NCI-H82 treated with DMSO at 0.1 percent for 48 hours (cell line): ENCODE data around the gene UMODL1.
"Not testable (repeated sequence)": the region's sequence is repeated elsewhere in the genome, so short reads cannot be mapped to it uniquely, and the experiment has no call there.

Experiments
- DNase-seq: peaks from one replicate; lab custom pipeline; 2025; ENCODE audit not compliant: unreplicated experiment; lab: John Stamatoyannopoulos, UW

Gene UMODL1

DNA sequence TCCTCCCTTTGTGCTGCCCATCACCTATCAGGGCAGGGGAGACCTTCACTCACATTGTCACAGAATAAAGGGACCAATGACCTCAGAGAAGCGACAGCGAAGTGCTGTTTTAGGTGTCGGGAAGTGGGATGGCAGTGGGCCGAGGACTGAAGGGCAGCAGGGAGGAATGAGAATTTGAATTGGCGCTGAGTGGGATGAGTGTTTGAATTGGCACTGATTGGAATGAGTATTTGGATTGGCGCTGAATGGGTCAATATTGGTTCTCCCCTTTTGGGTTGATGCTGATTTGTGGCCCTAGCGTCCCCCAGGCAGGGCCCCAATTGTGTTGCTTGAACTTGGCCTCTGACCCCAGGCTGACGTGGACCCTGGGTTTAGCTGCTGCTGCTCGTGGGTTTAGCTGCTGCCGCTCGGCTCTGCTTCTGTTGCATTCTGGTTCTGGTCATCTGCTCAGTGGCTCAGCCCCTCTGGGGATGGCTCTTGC is 12.4 kb upstream of the UMODL1 start:
- no peak for DNase-seq

DNA sequence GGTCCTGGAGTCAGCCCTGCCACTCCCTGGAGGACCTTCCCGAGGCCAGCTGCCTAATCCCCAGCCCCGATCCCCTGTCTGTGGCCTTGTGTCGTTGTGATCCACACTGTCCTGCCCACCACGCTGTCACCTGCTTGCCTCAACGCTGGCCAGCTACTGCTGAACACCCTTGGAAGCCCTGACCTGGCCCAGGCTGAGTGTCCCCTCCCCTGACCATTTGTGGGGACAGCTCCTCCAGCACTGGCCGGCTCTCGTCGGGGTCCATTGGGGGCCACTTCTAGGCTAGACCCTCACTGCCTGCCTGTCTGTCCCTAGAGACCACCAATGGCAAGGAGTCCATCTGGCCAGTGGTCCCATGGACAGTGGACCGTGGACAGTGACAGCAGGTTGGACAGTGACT is 12.0 kb upstream of the UMODL1 start:
- no peak for DNase-seq

DNA sequence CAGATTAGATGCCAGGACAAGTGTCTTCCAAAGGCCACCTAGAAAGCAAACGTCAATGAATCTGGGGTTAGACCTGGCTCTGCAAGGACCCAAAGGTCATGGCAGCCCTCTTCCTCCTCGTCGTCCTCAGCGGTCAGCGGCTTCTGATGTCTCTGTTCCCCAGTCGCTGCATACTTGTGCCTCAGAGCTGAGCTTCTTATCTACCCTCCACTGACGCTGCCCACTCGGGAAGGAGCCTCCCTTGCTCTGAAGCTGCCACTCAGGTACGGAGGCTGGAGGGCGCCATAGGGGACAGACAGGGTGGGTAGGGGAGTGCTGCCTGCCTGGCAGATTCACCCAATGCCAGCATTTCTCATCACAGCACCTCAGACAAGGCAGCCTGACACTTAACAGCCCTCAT is 11.4 kb upstream of the UMODL1 start:
- DNase-seq = no peak

- DNase-seq = no peak
These were observed 11.0 kb upstream of the UMODL1 start for GRCh38 chr21:42060166-42060565.

DNA sequence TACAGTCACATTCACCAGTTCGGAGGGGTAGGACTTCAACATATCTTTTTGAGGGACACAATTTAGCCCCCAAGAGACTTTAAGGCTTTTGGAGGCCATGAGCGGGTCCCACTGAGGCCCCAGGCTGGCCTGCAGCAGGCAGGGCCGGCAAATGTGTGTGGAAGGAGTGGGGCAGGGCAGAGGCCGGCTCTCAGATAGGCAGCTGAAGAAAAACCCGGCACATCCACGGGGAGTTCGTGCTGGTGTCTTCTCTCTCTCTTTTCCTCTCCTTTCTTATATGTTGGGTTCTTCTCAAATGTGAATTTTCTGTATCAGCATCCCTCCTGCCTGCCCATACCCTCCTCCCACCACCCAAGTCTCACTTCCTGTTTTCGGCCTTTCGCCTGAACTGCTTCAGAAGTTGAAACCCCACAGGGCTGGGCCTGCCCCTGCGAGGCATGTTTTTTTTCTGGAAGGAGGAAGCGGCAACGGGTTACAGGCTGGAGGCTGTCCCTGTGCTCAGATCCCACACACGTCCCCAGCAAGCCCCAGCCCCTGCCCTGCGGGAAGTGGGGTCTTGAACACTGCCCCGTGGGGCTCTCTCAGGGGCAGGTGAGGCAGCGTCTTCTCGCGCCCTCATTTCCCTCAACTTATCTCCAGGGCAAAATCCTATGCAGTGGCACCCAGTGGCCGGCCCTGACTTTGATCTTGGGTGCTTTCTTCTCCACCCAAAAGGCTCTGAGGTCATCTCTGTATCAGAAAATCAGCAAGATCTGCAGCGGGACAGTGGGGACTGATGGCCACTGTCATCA is 9.7 kb upstream of the UMODL1 start:
- DNase-seq = no peak

GRCh38 chr21:42061986-42062235 is 9.2 kb upstream of the UMODL1 start:
- DNase-seq = no peak

- no peak for DNase-seq
These were observed 8.7 kb upstream of the UMODL1 start for GRCh38 chr21:42062236-42063022.

DNA sequence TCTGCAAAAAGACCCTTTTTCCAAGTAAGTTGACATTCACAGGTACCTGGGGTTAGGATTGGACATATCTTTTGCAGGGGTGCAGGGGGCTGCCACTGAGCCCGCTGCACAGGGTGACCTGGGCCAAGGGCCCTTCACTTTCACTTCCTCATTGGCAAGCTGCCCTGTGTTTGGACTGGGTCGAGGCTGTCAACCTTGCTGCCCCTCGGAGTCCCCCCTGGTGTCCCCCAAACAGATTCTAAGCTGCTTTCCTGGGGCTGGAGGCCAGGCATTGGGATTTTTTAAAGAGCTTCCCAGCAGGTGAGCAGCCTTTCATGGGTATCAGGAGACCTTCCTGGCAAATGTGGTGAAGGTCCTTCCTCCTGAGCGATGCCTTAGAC is 7.9 kb upstream of the UMODL1 start:
- DNase-seq = no peak

GRCh38 chr21:42063571-42064521 is 7.3 kb upstream of the UMODL1 start:
- no peak for DNase-seq

- no peak for DNase-seq
These were observed 4.6 kb upstream of the UMODL1 start for GRCh38 chr21:42066521-42066920.

DNA sequence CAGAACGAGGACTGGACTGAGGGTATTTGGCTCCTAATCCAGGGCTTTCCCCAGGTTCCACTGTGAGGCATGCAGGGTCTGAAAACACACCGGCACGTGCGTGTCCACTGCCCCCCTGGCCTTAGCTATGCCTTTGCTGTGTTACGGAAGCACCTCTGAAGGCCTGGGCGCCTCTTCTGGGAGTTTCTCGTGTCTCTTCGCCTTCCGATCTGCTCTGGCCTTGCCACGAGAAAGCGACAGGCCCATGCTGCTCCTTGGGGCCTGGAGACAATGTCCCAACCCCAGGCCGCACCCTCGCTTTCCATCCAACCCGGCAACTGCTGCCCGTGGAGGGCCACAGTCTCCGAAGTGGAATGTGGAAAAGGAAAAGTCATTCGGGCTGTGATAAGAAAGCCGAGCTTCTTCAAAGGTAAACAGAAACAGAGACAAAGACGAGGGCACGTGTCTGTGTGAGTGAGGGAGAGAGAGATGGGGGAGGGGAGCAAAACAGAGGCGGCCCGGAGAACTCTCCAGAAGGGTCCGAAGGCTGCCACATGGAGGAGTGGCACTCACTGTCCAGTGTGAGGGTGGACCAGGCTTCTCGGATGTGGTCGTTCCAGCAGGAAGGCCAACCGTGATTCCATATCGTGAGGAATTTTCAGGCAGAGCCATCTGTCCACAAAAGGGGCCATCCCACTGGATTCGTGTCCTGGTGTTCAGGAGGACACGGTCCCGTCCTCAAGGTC is 3.4 kb upstream of the UMODL1 start:
- DNase-seq = no peak

- DNase-seq = no peak
These were observed 2.9 kb upstream of the UMODL1 start for GRCh38 chr21:42068256-42068545.

DNA sequence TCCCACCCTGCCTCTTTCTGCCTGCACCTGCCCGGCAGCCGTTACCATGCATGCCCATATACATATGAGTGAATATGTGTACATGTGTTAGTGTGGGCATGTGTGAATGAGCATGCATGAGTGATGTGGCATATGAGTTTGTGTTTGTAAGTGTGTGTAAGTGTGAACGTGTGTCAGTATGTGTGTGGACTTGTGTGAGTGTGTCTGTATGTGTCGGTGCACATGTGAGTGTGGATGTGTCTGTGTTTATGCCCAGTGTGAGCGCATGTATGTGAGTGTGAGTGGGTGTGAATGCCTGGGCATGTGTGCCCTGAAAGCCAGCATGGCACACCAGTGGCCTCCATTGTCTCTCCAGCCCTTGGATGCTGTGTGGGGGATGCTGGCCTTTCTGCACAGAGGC is 2.5 kb upstream of the UMODL1 start:
- DNase-seq = no peak

- DNase-seq = no peak
These were observed 1.8 kb upstream of the UMODL1 start for GRCh38 chr21:42069327-42069726.

DNA sequence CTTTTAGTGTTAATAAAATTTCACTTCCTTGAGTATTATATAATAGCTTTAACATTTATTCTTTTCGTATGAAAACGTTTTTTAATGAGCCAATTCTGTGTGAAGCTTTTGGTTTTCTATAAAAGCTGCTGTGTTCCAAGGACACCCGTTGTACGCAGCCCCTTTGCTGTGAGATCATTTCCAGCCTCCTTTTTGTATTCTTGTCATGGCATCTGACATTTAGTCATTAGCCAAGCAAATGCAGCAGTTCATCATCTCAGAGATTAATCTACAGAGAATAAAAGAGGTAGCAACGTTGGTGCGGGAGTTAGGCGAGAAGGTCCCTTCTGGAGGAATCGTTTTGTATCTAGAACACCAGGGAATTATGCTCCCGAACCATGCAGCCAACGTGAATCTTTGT is 1.3 kb upstream of the UMODL1 start:
- DNase-seq = no peak

DNA sequence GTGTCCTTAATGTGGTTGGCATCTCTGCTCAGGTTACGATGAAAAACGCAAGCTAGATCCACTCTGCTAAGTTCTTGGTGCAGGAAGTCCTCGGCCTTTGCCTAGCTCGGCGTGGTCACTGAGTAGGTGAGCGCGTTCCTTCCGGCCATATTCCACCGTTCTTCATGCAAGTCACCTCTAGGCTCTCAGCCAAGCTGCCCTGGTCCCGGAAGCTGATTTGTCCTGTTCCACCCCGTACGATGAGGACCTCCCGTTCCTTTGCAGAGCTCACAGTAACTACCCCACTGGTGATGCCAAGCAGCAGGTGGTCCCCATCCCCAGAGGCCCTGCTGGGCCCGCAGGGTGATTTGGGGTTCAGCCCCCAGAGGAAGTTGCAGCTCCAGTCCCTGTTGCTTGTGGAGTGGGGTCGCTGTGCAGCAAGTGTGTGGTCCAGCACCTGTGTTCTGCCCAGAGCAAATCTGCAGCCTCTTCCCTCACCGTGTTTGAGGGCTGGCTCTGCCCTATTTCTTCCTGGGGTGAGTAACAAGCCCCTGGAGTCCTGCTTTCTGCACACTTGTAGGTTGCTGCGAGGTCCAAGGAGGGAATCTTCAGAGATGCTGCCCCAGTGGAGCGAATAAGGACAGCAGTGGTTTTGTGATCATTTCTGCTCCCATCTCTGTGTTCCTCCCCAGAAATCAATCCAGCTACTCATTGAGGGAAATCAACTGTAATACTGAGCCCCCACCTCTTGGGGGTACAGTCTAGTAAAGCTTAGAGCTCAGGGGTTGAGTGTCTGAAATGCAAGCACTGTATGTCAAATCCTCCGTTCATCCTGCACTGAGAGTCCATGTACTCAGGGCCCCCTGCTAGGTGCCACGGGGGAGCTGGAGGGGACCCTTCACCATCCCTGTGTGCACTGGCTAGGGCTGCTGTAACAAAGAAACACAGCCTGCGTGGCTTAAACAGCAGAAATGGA is 2.3 kb downstream of the UMODL1 start:
- DNase-seq = no peak

- no peak for DNase-seq
These were observed 4.8 kb downstream of the UMODL1 start for GRCh38 chr21:42075686-42076471.

DNA sequence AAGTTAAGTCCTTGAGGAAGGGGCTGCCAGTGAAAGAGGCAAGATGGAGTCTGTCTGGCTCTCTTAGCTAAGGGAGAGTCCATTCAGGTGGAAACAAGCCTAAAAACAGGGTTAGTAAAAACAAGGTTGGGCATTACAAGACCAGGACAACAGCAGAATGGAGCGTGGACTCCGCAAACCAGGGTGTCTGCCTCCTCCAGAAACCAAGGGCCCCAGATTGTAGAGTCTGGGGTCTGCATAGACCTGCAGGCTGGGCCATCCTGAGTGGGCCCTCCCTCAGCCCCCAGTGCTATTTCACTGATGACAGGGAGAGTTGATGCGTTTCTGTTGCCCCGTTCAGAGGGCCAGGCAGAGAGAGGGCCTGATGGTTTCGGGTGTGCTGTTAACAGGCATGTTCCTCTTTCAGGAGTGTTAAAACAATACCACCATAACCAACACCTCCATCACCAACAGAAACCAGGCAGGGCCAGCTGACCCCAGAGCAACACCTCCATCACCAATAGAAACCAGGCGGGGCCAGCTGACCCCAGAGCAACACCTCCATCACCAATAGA is 6.6 kb downstream of the UMODL1 start:
- DNase-seq = not testable (repeated sequence)
